Measurements from ENCODE around the gene PPP1R8.
A peak's percentile ranks its signal among the peaks of the same experiment; 100 is the strongest.
"Not testable (repeated sequence)": the region's sequence is repeated elsewhere in the genome, so short reads cannot be mapped to it uniquely, and the experiment has no call there.

The PPP1R8 gene

DNA sequence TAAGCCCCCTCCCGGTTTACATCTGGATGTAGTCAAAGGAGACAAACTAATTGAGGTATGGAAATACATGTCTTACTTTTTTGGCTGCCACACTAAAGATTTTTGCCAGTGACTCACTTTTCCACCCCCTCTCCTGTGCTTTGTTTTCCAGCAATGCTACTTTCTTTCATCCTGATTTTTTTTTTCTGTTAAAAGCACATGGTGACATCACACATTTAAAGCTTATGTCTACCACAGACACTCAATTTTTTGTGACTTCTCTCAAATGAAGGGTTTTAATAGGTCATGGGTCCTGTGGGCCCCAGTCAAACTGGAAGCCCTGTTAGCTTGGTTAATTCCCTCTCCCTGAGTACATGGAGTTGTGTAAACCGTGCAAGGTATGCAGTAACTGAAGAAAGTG is 2.2 kb downstream of the PPP1R8 start:
- DNase-seq (ENCODE audit: low read depth), result peak; percentile 42

DNA sequence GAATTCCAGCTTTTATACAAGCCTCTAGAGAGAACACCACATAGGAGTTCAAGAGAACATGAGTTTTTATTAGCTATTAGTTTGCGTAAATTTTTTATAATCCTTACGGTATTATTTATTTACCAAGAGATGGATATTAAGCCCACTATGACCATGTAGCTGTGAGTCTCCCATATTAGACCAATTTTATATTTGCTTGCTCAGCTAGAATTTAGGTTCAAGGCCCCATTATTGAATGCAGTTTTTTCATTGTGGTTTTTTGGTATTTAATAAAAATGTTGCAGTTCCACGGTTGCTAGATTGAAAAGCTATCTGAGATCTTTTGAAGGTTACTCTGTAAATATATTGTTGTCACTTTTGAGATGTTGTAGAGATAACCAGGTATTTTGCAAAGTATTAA is 2.9 kb downstream of the PPP1R8 start:
- no peak for DNase-seq (ENCODE audit: low read depth)

DNA sequence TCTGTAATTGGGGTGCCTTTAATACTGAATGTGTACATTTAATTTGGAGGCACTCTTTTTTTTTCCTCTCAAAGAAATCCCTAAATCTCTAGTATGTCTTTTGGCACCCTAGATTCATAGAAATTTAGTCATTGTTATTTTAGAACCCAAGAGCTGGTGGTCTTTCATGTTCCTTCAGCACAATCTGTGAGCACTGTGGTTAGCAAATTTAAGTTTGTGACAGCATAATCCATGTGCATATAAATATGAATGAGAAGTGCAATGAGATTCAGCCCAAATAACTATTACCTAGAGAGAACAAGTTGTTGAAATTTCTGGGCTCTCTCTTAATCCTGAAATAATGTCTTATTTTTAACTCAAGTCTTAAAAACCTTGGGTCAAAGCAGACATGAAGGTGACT is 4.5 kb downstream of the PPP1R8 start:
- DNase-seq (ENCODE audit: low read depth), result no peak

DNA sequence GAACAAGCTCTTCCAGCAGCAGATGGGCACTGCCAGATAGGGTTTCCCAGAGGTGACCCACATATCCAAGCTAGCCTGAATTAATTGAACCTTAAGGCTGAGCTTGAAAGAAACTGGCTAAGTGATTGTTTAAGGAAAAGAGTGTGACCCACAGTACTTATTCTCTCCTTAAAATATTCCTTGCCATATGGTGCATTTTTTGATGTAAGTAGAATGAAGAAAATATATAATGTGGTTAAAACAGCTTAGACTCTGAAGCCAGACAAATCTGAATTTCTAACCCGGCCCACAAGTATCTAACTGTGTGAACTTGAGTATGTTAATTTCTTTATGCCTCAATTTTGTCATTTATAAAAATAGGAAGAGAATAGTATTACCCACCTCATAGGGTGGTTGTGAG is 4.9 kb downstream of the PPP1R8 start:
- DNase-seq (ENCODE audit: low read depth), result no peak

DNA sequence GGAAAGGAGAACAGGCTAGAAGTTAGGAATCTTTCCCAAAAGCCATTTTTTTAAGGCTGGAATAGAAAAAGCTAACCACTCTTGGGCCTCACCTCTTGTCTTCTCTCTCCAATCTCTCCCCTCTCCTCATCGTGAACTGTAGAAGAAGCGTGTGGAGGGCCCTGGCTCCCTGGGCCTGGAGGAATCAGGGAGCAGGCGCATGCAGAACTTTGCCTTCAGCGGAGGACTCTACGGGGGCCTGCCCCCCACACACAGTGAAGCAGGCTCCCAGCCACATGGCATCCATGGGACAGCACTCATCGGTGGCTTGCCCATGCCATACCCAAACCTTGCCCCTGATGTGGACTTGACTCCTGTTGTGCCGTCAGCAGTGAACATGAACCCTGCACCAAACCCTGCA is 19.4 kb downstream of the PPP1R8 start:
- DNase-seq (ENCODE audit: low read depth), result no peak

DNA sequence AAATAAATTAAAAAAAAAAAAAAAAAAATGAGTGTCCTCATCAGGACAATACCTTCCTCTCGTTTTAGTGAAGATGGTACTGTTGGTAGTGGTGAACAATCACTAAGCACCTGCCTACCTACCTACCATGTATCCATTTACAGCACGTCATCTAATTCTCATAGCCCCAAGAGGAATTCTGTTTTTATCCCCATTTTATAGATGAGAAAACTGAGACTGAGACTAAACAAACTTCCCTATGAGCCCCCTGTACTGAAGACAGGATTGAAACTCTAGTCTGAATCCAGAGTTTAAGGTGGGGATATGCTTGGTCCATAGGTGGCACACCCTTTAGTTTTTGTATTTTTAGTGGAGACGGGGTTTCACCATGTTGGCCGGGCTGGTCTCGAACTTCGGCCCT is 24.5 kb downstream of the PPP1R8 start:
- no peak for DNase-seq (ENCODE audit: low read depth)

- DNase-seq (ENCODE audit: low read depth), result no peak
Measured at GRCh38 chr1:27856561-27857343, 26.2 kb downstream of the PPP1R8 start.

GRCh38 chr1:27857552-27857951 is 27.0 kb downstream of the PPP1R8 start:
- DNase-seq (ENCODE audit: low read depth), result not testable (repeated sequence)

GRCh38 chr1:27858072-27858948 is 27.7 kb downstream of the PPP1R8 start:
- peak; percentile 78 for DNase-seq (ENCODE audit: low read depth)

GRCh38 chr1:27858949-27859576 is 28.5 kb downstream of the PPP1R8 start:
- DNase-seq (ENCODE audit: low read depth), result no peak

DNA sequence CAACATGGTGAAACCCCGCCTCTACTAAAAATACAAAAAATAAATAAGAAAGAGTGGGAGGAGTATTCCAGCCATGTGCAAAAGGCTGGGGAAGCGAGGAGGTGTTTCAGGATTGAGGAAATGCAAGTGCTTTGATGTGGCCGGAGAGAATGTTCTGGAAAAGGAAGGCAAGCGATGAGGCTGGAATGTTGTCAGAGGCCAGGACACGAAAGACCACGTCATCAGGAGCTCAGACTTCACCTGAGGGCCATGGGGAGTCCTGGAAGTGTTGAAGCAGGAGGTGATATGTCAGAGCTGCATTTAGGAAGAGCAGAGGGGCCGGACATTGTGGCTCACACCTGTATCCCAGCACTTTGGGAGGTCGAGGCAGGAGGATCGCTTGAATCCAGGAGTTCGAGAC is 30.9 kb downstream of the PPP1R8 start:
- no peak for DNase-seq (ENCODE audit: low read depth)

- DNase-seq (ENCODE audit: low read depth), result no peak
Measured at GRCh38 chr1:27862004-27862403, 31.4 kb downstream of the PPP1R8 start.

DNA sequence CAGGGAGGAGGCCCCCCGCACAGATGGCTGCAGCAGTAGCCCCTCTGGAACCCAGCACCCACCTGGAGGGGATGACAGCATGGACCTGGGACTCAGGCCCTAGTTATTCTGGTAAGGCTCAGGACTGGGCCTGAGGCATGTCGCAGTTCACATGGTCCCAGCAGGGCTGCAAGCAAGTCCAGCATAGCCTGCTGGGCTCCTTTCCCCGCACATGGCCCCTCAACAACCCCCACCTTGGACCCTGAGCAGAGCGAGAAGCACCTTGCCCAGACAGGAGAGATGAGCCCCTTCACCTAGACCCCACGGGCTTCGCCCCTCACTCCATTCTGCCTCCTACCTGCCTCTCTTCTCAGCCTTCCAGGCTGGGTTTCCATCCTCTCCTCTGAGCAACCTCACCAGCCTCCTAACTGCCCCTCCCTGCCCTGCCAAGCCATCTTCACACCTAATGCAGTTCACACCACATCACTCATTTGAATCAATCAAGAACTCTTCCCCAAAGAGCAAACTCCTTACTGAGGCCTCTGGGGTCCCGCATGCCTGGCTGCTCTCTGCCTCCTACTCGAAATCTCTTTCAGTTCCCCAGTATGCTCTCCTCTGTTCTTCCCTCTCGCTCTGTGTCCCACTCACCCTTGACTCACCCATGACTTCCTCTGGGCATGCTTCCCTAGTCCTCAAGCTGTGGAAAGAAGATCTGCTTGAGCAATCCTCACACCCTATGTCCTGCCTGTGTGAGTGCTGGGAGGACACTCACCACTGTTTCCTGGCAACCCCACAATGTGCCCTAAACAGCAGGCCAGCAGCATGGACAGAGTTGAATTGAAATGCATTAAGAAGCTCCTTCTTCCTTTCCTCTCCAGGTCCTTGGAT is 32.3 kb downstream of the PPP1R8 start:
- peak; percentile 98 for DNase-seq (ENCODE audit: low read depth)

DNA sequence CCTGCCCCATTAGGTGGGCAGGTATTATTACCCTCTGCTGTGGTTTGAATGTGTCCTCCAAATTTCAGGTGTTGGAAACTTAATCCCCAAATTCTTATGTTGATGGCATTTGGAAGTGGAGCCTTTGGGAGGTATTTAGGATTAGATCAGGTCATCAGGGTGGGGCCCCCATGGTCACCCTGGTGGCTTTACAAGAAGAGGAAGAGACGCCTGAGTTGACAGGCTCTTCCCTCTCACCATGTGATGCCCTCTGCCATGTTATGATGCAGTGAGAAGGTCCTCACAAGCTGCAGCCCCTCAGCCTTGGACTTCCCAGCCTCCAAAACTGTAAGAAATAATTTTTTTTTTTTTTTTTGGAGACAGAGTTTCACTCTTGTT is 32.9 kb downstream of the PPP1R8 start:
- no peak for DNase-seq (ENCODE audit: low read depth)

DNA sequence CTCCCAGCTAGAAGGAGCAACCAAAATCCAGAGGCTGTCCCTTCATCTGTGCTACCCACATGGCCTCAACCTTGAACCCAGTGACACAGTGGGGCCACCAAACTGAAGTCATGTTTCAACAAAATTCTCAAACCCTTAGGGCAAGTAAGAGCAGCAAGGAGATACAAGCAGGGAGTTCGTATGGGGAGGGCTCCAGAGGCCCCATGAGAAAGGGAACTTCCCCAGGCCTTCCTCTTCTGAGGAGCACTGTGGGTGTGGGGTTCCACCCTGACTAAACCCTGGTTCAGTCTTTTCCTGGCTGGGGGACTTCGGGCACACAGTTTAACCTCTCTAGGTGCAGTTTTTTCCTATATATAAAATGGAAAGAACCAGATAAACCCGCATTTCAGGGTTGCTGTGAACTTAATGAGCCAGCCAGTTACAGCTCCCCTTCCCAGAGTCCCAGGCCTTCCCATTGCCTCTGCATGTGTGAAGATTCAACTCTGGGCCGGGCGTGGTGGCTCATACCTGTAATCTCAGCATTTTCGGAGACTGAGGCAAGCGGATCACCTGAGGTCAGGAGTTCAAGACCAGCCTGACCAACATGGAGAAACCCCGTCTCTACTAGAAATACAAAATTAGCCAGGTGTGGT is 33.8 kb downstream of the PPP1R8 start:
- no peak for DNase-seq (ENCODE audit: low read depth)

GRCh38 chr1:27865821-27866220 is 35.2 kb downstream of the PPP1R8 start:
- no peak for DNase-seq (ENCODE audit: low read depth)

DNA sequence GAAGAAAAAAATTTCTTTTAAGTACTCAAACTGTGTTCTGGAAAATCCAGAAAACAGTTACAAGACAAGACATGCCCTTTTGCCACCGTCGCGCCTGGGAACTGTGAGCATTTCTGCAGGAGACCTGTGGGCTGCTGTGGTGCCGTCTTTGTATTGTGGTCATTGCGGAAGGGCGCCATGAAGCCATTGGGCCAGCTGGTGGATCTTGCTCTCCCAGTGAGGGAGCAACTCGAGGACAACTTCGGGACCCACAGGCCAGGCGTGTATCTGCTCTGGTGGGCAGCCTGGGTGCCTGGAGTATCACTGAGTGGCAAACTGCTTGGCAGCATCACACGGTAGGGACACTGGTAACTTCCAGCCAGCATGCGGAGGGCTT is 38.0 kb downstream of the PPP1R8 start:
- no peak for DNase-seq (ENCODE audit: low read depth)

- no peak for DNase-seq (ENCODE audit: low read depth)
Measured at GRCh38 chr1:27868932-27869718, 38.5 kb downstream of the PPP1R8 start.

DNA sequence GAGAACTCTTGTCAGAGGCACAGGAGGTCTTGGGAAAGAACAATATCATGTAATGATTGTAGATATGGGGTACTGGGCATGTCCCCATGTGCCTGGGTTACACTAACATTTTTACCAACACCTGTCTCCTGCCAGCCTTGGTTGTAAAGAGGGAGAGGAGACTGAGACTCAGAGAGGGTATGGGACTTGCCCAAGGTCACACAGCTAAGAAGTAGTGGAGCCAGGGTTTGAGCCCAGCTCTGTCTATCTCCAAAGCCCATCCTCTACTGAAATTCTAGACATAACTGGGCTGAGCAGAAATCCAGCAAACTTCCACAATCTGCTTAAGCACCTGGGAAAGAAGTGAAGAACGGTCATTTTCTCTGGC is 39.1 kb downstream of the PPP1R8 start:
- no peak for DNase-seq (ENCODE audit: low read depth)

DNA sequence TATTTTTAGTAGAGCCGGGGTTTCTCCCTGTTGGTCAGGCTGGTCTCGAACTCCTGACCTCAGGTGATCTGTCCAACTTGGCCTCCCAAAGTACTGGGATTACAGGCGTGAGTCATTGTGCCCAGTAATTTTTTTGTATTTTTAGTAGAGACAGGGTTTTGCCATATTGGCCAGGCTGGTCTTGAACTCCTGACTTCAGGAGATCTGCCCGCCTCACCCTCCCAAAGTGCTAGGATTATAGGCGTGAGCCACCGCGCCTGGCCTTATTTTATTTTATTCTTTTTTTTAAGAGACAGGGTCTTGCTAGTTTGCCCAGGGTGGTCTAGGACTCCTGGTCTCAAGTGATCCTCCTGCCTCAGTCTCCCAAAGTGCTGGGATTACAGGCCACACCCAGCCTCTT is 40.5 kb downstream of the PPP1R8 start:
- not testable (repeated sequence) for DNase-seq (ENCODE audit: low read depth)

Data from HS-5 (cell line).